T-helper 2 cell treated with Interferon-gamma antibody and Interleukin-4, amounts not matched to agents 5 μg/mL and 100 μg/mL, for 36 hours (primary cell): ENCODE measurements around the gene WDFY2.

ENCODE experiments used
- DNase-seq: peaks from one replicate; pipeline ENCODE4 v3.0.0; 2021; ENCODE audit warnings: low spot score
- H3K27ac Mint-ChIP-seq: one replicate; pipeline ENCODE4 v1.8.0; 2021; ENCODE audit warnings: mild to moderate bottlenecking, mixed read lengths
- H3K27me3 Mint-ChIP-seq: one replicate; pipeline ENCODE4 v1.8.0; 2021; ENCODE audit warnings: low read depth, mixed read lengths
- H3K36me3 Mint-ChIP-seq: one replicate; pipeline ENCODE4 v1.8.0; 2021; ENCODE audit warnings: low read depth, mixed read lengths
- H3K4me1 Mint-ChIP-seq: one replicate; pipeline ENCODE4 v1.8.0; 2021; ENCODE audit warnings: low read depth, mixed read lengths
- H3K4me3 Mint-ChIP-seq: one replicate; pipeline ENCODE4 v1.8.0; 2022; ENCODE audit warnings: mild to moderate bottlenecking, moderate library complexity, mixed read lengths
- H3K9me3 Mint-ChIP-seq: one replicate; pipeline ENCODE4 v1.8.0; 2021; ENCODE audit warnings: mixed read lengths

The WDFY2 gene

GRCh38 chr13:51777921-51778320 is 193.7 kb downstream of the WDFY2 start:
- no peak overlapping the region for H3K4me3 Mint-ChIP-seq
- no peaks in the 10 kb centered on the region for H3K36me3 Mint-ChIP-seq
- H3K27me3 Mint-ChIP-seq, result no peaks in the 10 kb centered on the region

DNA sequence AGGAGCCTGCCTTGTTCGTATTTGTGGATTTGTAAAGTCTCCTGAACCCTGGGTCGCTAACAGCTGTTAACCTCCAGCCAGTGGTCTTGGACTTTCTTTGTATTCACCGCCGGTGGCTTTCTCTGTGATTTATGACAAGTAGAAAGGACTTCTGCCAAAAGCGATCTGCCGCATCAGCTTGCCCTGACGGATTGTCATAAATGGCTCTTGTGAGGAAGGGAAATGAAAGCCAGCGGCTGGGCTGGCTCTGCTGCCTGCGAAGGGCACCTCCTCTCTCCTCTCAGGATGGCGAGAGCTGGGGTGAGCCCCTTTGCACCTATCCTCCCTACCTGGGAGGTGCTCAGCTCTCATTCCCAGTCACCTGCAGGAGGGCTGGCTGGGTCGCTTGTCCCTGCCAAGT is 194.1 kb downstream of the WDFY2 start:
- Mint-ChIP-seq H3K4me1 (no peaks in the 10 kb centered on the region), H3K27me3 (no peaks in the 10 kb centered on the region), H3K9me3 (no peaks in the 10 kb centered on the region), H3K36me3 (no peaks in the 10 kb centered on the region), H3K4me3 (no peak overlapping the region), H3K27ac (no peak overlapping the region)
- DNase-seq, result no peak

More at GRCh38 chr13:51777921-51778320, 193.7 kb downstream of the WDFY2 start:
- Mint-ChIP-seq H3K27ac (no peak overlapping the region), H3K4me1 (no peaks in the 10 kb centered on the region), H3K9me3 (no peaks in the 10 kb centered on the region)
- DNase-seq, result no peak

DNA sequence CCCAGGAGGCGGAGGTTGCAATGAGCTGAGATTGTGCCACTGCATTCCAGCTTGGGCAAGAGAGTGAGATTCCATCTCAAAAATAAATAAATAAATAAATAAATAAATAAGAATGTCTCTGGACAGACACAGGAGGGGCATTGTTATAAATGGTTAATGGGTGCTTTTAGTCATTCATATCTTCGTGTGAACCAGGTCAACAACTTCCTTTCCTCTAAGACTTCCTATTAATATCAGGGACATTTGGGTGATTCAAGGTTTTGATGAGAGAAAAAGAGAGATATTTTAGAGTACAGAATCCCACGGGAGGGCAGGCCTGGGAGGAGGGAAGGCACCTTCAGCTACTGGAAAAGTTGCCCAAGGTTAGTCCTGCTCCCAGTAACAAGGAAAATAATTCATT is 195.8 kb downstream of the WDFY2 start:
- no peaks in the 10 kb centered on the region for H3K9me3 Mint-ChIP-seq
- no peak for DNase-seq
- no peak overlapping the region for H3K27ac Mint-ChIP-seq
- no peaks in the 10 kb centered on the region for H3K27me3 Mint-ChIP-seq
- H3K36me3 Mint-ChIP-seq, result no peaks in the 10 kb centered on the region
- no peak overlapping the region for H3K4me3 Mint-ChIP-seq
- H3K4me1 Mint-ChIP-seq, result no peaks in the 10 kb centered on the region

GRCh38 chr13:51781246-51782022 is 197.2 kb downstream of the WDFY2 start:
- peaks cover 2% of the 10 kb centered on the region for H3K4me1 Mint-ChIP-seq
- no peak overlapping the region for H3K27ac Mint-ChIP-seq
- no peaks in the 10 kb centered on the region for H3K36me3 Mint-ChIP-seq
- no peak for DNase-seq
- no peaks in the 10 kb centered on the region for H3K27me3 Mint-ChIP-seq
- no peaks in the 10 kb centered on the region for H3K9me3 Mint-ChIP-seq
- H3K4me3 Mint-ChIP-seq, result no peak overlapping the region

GRCh38 chr13:51782026-51782710 is 197.9 kb downstream of the WDFY2 start:
- Mint-ChIP-seq H3K9me3 (no peaks in the 10 kb centered on the region), H3K4me1 (peaks cover 5% of the 10 kb centered on the region), H3K4me3 (no peak overlapping the region), H3K27ac (no peak overlapping the region), H3K36me3 (no peaks in the 10 kb centered on the region), H3K27me3 (no peaks in the 10 kb centered on the region)
- no peak for DNase-seq

- Mint-ChIP-seq H3K36me3 (no peaks in the 10 kb centered on the region), H3K9me3 (no peaks in the 10 kb centered on the region), H3K4me1 (peaks cover 7% of the 10 kb centered on the region), H3K27me3 (no peaks in the 10 kb centered on the region), H3K4me3 (no peak overlapping the region), H3K27ac (no peak overlapping the region)
- DNase-seq, result no peak
These were observed 199.3 kb downstream of the WDFY2 start for GRCh38 chr13:51783428-51784094.

DNA sequence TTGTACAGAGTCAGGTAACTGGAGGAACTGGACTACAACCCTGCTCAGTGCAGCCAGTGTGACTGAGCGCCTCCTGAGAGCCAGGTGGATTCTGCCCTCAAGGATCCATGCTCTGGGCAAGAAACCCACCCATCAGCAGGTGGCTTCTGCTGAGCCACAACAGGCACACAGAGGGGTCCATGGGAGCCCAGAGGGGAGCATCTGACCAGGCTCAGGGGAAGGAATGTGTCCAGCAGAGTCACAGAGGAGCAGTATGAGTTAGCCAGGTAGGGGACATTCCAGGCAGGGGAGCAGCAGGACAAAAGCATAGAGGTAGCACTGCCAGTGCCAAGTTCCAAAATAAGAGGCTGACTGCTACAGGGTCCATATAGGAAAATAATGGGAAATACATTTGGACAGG is 199.8 kb downstream of the WDFY2 start:
- Mint-ChIP-seq H3K27me3 (no peaks in the 10 kb centered on the region), H3K36me3 (no peaks in the 10 kb centered on the region), H3K4me1 (peaks cover 7% of the 10 kb centered on the region), H3K4me3 (no peak overlapping the region), H3K9me3 (no peaks in the 10 kb centered on the region), H3K27ac (no peak overlapping the region)
- DNase-seq, result no peak

GRCh38 chr13:51785712-51786424 is 201.6 kb downstream of the WDFY2 start:
- peaks cover 7% of the 10 kb centered on the region for H3K4me1 Mint-ChIP-seq

GRCh38 chr13:51786425-51787265 is 202.4 kb downstream of the WDFY2 start:
- no peaks in the 10 kb centered on the region for H3K9me3 Mint-ChIP-seq
- H3K36me3 Mint-ChIP-seq, result no peaks in the 10 kb centered on the region
- DNase-seq, result no peak
- peaks cover 7% of the 10 kb centered on the region for H3K4me1 Mint-ChIP-seq
- no peak overlapping the region for H3K4me3 Mint-ChIP-seq
- H3K27me3 Mint-ChIP-seq, result no peaks in the 10 kb centered on the region
- H3K27ac Mint-ChIP-seq, result no peak overlapping the region

More at GRCh38 chr13:51785712-51786424, 201.6 kb downstream of the WDFY2 start:
- no peaks in the 10 kb centered on the region for H3K36me3 Mint-ChIP-seq
- no peaks in the 10 kb centered on the region for H3K27me3 Mint-ChIP-seq
- H3K4me3 Mint-ChIP-seq, result no peak overlapping the region
- H3K27ac Mint-ChIP-seq, result no peak overlapping the region
- H3K9me3 Mint-ChIP-seq, result no peaks in the 10 kb centered on the region
- no peak for DNase-seq

- H3K27me3 Mint-ChIP-seq, result no peaks in the 10 kb centered on the region
- peak; percentile 29 for DNase-seq
- H3K36me3 Mint-ChIP-seq, result no peaks in the 10 kb centered on the region
- peaks cover 11% of the 10 kb centered on the region for H3K4me1 Mint-ChIP-seq
- no peaks in the 10 kb centered on the region for H3K9me3 Mint-ChIP-seq
- H3K27ac Mint-ChIP-seq, result no peak overlapping the region
- H3K4me3 Mint-ChIP-seq, result no peak overlapping the region
These were observed 209.5 kb downstream of the WDFY2 start for GRCh38 chr13:51793570-51794271.

DNA sequence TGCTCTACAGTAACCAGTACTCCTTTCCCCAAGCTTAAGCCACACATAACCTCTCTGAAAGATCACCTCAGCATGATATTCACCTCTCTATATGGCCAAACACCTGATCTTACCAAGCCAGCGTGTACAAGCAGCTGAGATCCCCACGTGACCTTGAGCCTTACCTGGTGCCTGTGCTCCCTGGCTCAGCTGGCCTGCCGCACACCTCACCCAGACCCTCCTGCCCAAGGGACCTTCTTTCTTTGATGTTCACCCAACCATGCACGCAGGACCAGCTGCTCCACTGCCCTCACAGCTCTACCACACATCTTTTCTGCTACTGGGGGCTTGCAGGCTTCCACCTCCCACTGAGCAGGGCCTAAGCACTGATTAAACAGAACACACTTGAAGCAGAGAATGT is 210.7 kb downstream of the WDFY2 start:
- no peak for DNase-seq
- no peak overlapping the region for H3K27ac Mint-ChIP-seq
- H3K9me3 Mint-ChIP-seq, result no peaks in the 10 kb centered on the region
- H3K36me3 Mint-ChIP-seq, result no peaks in the 10 kb centered on the region
- H3K4me3 Mint-ChIP-seq, result no peak overlapping the region
- H3K4me1 Mint-ChIP-seq, result peaks cover 11% of the 10 kb centered on the region
- no peaks in the 10 kb centered on the region for H3K27me3 Mint-ChIP-seq

DNA sequence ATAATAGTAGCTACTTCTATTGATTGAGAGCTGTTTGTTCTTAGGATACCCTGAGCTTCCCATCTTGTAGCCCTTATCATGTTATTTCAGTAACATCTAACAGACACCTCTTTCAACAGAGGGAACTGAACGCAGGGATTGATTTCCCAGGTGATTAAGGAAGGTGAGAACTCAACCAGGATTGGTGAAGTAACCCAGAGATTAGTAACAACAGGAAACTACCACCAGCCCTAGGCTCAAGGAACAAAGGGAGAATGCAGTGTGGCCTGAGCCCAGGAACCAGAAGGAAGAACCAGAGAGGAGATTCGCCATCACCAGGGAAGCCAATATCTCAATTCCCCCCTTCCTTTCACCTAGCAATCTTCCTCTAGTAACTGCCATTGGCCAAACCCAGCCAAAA is 211.2 kb downstream of the WDFY2 start:
- DNase-seq, result no peak
- Mint-ChIP-seq H3K4me1 (peaks cover 11% of the 10 kb centered on the region), H3K4me3 (no peak overlapping the region), H3K9me3 (no peaks in the 10 kb centered on the region), H3K27me3 (no peaks in the 10 kb centered on the region), H3K36me3 (no peaks in the 10 kb centered on the region), H3K27ac (no peak overlapping the region)

GRCh38 chr13:51796546-51796945 is 212.3 kb downstream of the WDFY2 start:
- H3K4me3 Mint-ChIP-seq, result no peak overlapping the region

More at GRCh38 chr13:51796546-51796945, 212.3 kb downstream of the WDFY2 start:
- Mint-ChIP-seq H3K27ac (no peak overlapping the region), H3K9me3 (no peaks in the 10 kb centered on the region), H3K4me1 (peaks cover 11% of the 10 kb centered on the region), H3K36me3 (no peaks in the 10 kb centered on the region), H3K27me3 (no peaks in the 10 kb centered on the region)
- DNase-seq, result no peak
